Measurements from ENCODE around the gene DHRSX. TPM values are rescaled to one million over a fixed set of nuclear protein-coding genes. Genes with fewer than 3 reads are reported as not detected.

Gene DHRSX
- total and polyA plus RNA-seq, 2 experiments from 2014 or later: 15.2 to 30.2 TPM

GRCh38 chrX:2432298-2432863 lies 68.4 kb downstream of the DHRSX start:
- Histone ChIP-seq H3K79me2 (ENCODE audit: insufficient read depth) (no peaks in the 10 kb centered on the region), H3K27ac (no peak overlapping the region), H3K4me2 (ENCODE audit: unreplicated experiment) (no peak overlapping the region), H3K4me1 (ENCODE audit: insufficient read depth) (no peaks in the 10 kb centered on the region), H2AFZ (no peak overlapping the region), H3K9me3 (ENCODE audit: low read depth) (no peaks in the 10 kb centered on the region), H3F3A (ENCODE audit: insufficient read depth) (no peaks in the 10 kb centered on the region), H4K20me1 (ENCODE audit: insufficient read depth) (no peaks in the 10 kb centered on the region), H3K9me2 (ENCODE audit: insufficient read depth) (no peaks in the 10 kb centered on the region), H3K27me3 (replicated peaks; ENCODE audit: insufficient read depth) (no peaks in the 10 kb centered on the region), H3K9ac (no peak overlapping the region), H3K36me3 (ENCODE audit: low read depth) (no peaks in the 10 kb centered on the region), H3K4me3 (no peak overlapping the region)
- no peak for TF ChIP-seq EZH2 (IDR thresholded peaks at IDR 0.05; ENCODE audit: insufficient read depth, poor library complexity, severe bottlenecking)
- TF ChIP-seq EZH2phosphoT487 (IDR thresholded peaks at IDR 0.05; ENCODE audit: insufficient read depth, low read depth): no peak
- 85 to 88% methylated on average over 11 of the region's 11 CpGs for WGBS, 2 experiments (ENCODE audit: low coverage in 1 of 2, low lambda C conversion rate in 2 of 2, missing lambda C conversion rate in 2 of 2)
- in situ Hi-C loops (cut with MboI): no loop called here
- DNase-seq: no peak

DNA sequence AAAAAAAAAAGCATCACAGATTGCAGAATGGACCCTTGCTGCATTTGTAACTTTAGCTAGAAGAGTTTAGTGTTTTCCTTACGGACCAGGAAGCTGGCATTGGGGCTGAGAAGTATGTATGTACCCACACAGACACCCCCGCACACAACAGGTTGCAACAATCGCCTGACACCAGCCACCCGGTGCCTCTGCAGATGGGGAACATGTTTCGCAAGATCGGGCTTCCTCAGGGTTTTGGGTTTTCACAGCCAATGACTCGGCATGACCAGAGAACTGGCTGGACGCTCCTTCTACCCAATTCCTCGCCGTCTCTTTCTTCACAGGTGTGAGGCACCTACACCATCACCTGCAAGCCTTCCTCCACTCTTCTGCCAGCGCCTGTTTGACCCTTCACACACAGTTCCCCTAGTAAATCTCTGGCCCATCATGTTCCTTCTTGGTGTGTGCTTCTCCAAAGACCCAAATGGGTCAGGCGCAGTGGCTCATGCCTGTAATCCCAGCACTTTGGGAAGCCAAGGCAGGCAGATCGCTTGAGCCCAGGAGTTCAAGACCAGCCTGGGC lies 70.4 kb downstream of the DHRSX start:
- WGBS, 2 experiments (ENCODE audit: low coverage in 1 of 2, low lambda C conversion rate in 2 of 2, missing lambda C conversion rate in 2 of 2): 92 to 94% methylated on average over 13 of the region's 13 CpGs
- no peaks in the 10 kb centered on the region for H3K9me3 ChIP-seq (ENCODE audit: low read depth)
- DNase-seq: no peak

DNA sequence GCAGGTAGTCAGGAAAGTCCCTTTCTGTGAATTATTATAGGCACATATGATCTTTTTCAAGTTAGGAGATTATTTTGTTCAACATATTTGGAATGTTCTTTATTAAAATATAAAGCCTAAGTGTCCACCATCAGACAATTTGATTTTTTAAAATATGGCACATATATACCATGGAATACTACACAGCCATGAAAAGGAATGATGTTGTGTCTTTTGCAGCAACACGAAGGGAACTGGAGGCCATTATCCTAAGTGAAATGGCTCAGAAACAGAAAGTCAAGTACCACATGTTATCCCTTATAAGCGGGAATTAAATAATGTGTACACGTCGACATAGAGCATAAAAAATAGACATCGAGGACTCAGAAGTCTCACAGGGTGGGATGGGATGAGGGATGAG lies 73.0 kb downstream of the DHRSX start:
- Histone ChIP-seq H3K9me2 (ENCODE audit: insufficient read depth) (no peaks in the 10 kb centered on the region), H3F3A (ENCODE audit: insufficient read depth) (0 out of 2 replicates have a peak, but pooled peaks cover 3% of the 10 kb centered on the region), H3K9me3 (ENCODE audit: low read depth) (no peaks in the 10 kb centered on the region), H3K9ac (no peak overlapping the region), H3K4me3 (no peak overlapping the region), H2AFZ (no peak overlapping the region), H4K20me1 (ENCODE audit: insufficient read depth) (no peaks in the 10 kb centered on the region), H3K27ac (no peak overlapping the region), H3K79me2 (ENCODE audit: insufficient read depth) (no peaks in the 10 kb centered on the region), H3K36me3 (ENCODE audit: low read depth) (no peaks in the 10 kb centered on the region), H3K4me2 (ENCODE audit: unreplicated experiment) (no peak overlapping the region), H3K4me1 (ENCODE audit: insufficient read depth) (no peaks in the 10 kb centered on the region), H3K27me3 (replicated peaks; ENCODE audit: insufficient read depth) (no peaks in the 10 kb centered on the region)
- no peak for DNase-seq
- WGBS, 2 experiments (ENCODE audit: low coverage in 1 of 2, low lambda C conversion rate in 2 of 2, missing lambda C conversion rate in 2 of 2): 96 to 98% methylated on average over 5 of the region's 5 CpGs
- in situ Hi-C loops (cut with MboI): no loop called here
- TF ChIP-seq EZH2phosphoT487 (IDR thresholded peaks at IDR 0.05; ENCODE audit: insufficient read depth, low read depth) (no peak), EZH2 (IDR thresholded peaks at IDR 0.05; ENCODE audit: insufficient read depth, poor library complexity, severe bottlenecking) (no peak)

More for the DNA sequence above, 70.4 kb downstream of the DHRSX start:
- TF ChIP-seq EZH2 (IDR thresholded peaks at IDR 0.05; ENCODE audit: insufficient read depth, poor library complexity, severe bottlenecking) (no peak), EZH2phosphoT487 (IDR thresholded peaks at IDR 0.05; ENCODE audit: insufficient read depth, low read depth) (no peak)
- Histone ChIP-seq H3K27me3 (replicated peaks; ENCODE audit: insufficient read depth) (no peaks in the 10 kb centered on the region), H3F3A (ENCODE audit: insufficient read depth) (no peaks in the 10 kb centered on the region), H3K36me3 (ENCODE audit: low read depth) (no peaks in the 10 kb centered on the region), H3K79me2 (ENCODE audit: insufficient read depth) (no peaks in the 10 kb centered on the region), H3K9me2 (ENCODE audit: insufficient read depth) (no peaks in the 10 kb centered on the region), H4K20me1 (ENCODE audit: insufficient read depth) (no peaks in the 10 kb centered on the region), H2AFZ (no peak overlapping the region), H3K9ac (no peak overlapping the region), H3K4me3 (no peak overlapping the region), H3K27ac (no peak overlapping the region), H3K4me2 (ENCODE audit: unreplicated experiment) (no peak overlapping the region), H3K4me1 (ENCODE audit: insufficient read depth) (no peaks in the 10 kb centered on the region)
- in situ Hi-C loops (cut with MboI): no loop called here

DNA sequence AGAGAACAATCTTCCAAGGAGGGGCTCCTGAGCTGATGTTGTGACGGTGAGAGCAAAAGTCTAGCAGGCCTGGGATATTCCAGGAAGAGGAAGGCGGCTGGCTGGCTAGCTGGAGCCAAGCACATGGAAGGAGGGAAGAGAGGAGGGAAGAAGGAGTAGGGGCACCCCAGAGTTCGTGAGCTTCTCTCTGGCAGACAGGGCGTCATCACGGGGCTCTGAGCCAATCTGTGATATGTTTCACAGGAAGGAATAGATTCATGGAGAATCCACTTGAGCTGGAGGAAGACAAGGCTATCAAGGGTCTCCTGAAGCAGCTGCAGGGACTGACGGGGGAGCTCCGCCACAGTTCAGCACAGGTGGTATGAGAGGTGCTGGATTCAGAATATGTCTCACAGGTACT lies 73.6 kb downstream of the DHRSX start:
- Histone ChIP-seq H3K4me2 (ENCODE audit: unreplicated experiment) (no peak overlapping the region), H3K9me2 (ENCODE audit: insufficient read depth) (no peaks in the 10 kb centered on the region), H3K27ac (no peak overlapping the region), H3K4me1 (ENCODE audit: insufficient read depth) (no peaks in the 10 kb centered on the region), H3K27me3 (replicated peaks; ENCODE audit: insufficient read depth) (no peaks in the 10 kb centered on the region), H3K36me3 (ENCODE audit: low read depth) (no peaks in the 10 kb centered on the region), H3K4me3 (no peak overlapping the region), H3K9ac (no peak overlapping the region), H3K9me3 (ENCODE audit: low read depth) (no peaks in the 10 kb centered on the region), H2AFZ (no peak overlapping the region), H4K20me1 (ENCODE audit: insufficient read depth) (no peaks in the 10 kb centered on the region), H3K79me2 (ENCODE audit: insufficient read depth) (no peaks in the 10 kb centered on the region), H3F3A (ENCODE audit: insufficient read depth) (0 out of 2 replicates have a peak, but pooled peaks cover 3% of the 10 kb centered on the region)
- WGBS, 2 experiments (ENCODE audit: low coverage in 1 of 2, low lambda C conversion rate in 2 of 2, missing lambda C conversion rate in 2 of 2): 70 to 73% methylated on average over 7 of the region's 7 CpGs
- TF ChIP-seq EZH2 (IDR thresholded peaks at IDR 0.05; ENCODE audit: insufficient read depth, poor library complexity, severe bottlenecking): no peak
- no peak for TF ChIP-seq EZH2phosphoT487 (IDR thresholded peaks at IDR 0.05; ENCODE audit: insufficient read depth, low read depth)
- no peak for DNase-seq
- in situ Hi-C loops (cut with MboI): no loop called here

Measured in GM23248 (cell line).